ENCODE data around the gene NMNAT2. TPM values are rescaled to one million over a fixed set of nuclear protein-coding genes. Genes with fewer than 3 reads are reported as not detected.
"Not testable (repeated sequence)": the region's sequence is repeated elsewhere in the genome, so short reads cannot be mapped to it uniquely, and the experiment has no call there.

The NMNAT2 gene
- total and polyA plus RNA-seq, 10 of the 15 experiments (the other 5 are each of a cell fraction or from before 2014, with no cell fraction given), result 0.02 to 2.0 (median 0.60) TPM

DNA sequence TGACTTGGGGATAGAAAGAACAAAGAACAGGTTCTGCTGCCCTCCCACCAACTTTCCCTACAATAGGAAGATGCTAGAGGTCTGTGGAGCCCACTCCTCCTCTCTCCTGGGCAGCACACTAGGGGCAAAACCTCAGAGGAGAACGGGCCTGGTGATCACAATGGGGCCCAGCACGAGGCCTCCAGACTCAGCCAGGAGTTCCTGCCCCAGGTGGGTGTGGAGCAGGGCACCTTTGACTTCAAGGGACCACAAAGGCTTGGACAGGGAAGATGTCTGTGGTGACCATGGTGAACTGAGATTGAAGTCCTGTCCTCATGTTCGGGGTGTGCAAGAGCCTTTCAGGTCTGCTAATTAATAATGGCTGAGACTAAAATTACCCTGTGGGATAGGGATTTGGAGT lies 143.3 kb downstream of the NMNAT2 start (continued):
- TF ChIP-seq, protein P1, sequence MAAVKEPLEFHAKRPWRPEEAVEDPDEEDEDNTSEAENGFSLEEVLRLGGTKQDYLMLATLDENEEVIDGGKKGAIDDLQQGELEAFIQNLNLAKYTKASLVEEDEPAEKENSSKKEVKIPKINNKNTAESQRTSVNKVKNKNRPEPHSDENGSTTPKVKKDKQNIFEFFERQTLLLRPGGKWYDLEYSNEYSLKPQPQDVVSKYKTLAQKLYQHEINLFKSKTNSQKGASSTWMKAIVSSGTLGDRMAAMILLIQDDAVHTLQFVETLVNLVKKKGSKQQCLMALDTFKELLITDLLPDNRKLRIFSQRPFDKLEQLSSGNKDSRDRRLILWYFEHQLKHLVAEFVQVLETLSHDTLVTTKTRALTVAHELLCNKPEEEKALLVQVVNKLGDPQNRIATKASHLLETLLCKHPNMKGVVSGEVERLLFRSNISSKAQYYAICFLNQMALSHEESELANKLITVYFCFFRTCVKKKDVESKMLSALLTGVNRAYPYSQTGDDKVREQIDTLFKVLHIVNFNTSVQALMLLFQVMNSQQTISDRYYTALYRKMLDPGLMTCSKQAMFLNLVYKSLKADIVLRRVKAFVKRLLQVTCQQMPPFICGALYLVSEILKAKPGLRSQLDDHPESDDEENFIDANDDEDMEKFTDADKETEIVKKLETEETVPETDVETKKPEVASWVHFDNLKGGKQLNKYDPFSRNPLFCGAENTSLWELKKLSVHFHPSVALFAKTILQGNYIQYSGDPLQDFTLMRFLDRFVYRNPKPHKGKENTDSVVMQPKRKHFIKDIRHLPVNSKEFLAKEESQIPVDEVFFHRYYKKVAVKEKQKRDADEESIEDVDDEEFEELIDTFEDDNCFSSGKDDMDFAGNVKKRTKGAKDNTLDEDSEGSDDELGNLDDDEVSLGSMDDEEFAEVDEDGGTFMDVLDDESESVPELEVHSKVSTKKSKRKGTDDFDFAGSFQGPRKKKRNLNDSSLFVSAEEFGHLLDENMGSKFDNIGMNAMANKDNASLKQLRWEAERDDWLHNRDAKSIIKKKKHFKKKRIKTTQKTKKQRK (IDR thresholded peaks at IDR 0.05; ENCODE audit: low read depth, low read length), result no peak

DNA sequence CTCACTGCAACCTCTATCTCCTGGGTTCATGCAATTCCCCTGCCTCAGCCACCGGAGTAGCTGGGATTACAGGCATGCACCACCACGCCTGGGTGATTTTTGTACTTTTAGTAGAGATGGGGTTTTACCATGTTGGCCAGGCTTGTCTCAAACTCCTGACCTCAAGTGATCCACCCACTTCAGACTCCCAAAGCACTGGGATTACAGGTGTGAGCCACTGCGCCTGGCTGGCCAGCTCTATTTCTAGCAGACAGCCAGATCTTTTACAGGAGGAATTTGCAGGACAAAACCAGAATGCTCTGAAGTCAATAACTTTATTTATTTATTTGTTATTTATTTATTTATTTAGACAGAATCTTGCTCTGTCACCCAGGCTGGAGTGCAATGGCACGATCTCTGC lies 144.2 kb downstream of the NMNAT2 start:
- FAIRE-seq; H3K4me2 ChIP-seq (ENCODE audit: control insufficient read depth, insufficient read depth); H3K9ac ChIP-seq (ENCODE audit: control insufficient read depth, insufficient read depth, low read length): not testable (repeated sequence)

More for the DNA sequence above, 144.2 kb downstream of the NMNAT2 start:
- BruUV-seq (replicated peaks); H3K36me3 ChIP-seq (ENCODE audit: control insufficient read depth in 2 of 2, insufficient read depth in 2 of 2, low read length in 1 of 2); H2AFZ ChIP-seq (ENCODE audit: control insufficient read depth, low read depth, low read length); DNase-seq (ENCODE audit: low read depth, low spot score); in situ Hi-C loops (cut with MboI); H3K27ac ChIP-seq (ENCODE audit: control insufficient read depth, insufficient read depth); H4K20me1 ChIP-seq (ENCODE audit: control insufficient read depth, insufficient read depth); H3K4me3 ChIP-seq; ATAC-seq; H3K4me1 ChIP-seq (ENCODE audit: control insufficient read depth, insufficient read depth, low read length); H3K9me3 ChIP-seq (replicated peaks; ENCODE audit: control insufficient read depth, insufficient read depth, low read length); H3K27me3 ChIP-seq (replicated peaks in 1 of 2; ENCODE audit: control insufficient read depth in 2 of 2, insufficient read depth in 2 of 2, low read length in 1 of 2); H3K79me2 ChIP-seq (ENCODE audit: control insufficient read depth, insufficient read depth, low read length): not testable (repeated sequence)
- intact Hi-C loops (cut with micrococcal nuclease; ENCODE audit: unreplicated experiment), result loop anchor here (2.0 to 10.0 kb wide), 2 partner anchors 59 to 311 kb away; no protein-coding TSS in a partner anchor
- CTCF ChIA-PET, result interaction anchor here (1.1 kb wide), 1 partner anchor 9 kb away, joined by 3 read pairs; no protein-coding TSS in a partner anchor
- RAD21 ChIA-PET (ENCODE audit: unreplicated experiment), result interaction anchor here (0.7 to 1.5 kb wide), 2 partner anchors 10 to 295 kb away, joined by 3 read pairs; no protein-coding TSS in a partner anchor
- 46% methylated on average over 4 of the region's 4 CpGs for WGBS (ENCODE audit: insufficient coverage, insufficient replicate concordance, low lambda C conversion rate, missing lambda C conversion rate)
- POLR2A ChIA-PET, result interaction anchor here (0.9 kb wide), 1 partner anchor 13 kb away, joined by 3 read pairs; no protein-coding TSS in a partner anchor
- TF ChIP-seq IKZF1 (conservative IDR thresholded peaks at IDR 0.05), result peak; percentile 41; the same call in 1 of the 2 replicates
- SMC1A ChIA-PET (ENCODE audit: uncharacterized antibody, unreplicated experiment), result interaction anchor here (1.5 kb wide), 1 partner anchor 44 kb away, joined by 3 read pairs; no protein-coding TSS in a partner anchor

Data from GM12878 (cell line).